BLaER1 treated with 17β-estradiol and CSF1 and Interleukin-3, amounts not matched to agents 10 nM and 100 nM (cell line): ENCODE measurements around the gene POLN.
A peak's percentile ranks its signal among the peaks of the same experiment; 100 is the strongest.

Source experiments
- H3K27ac ChIP-seq, 11 experiments: shearing (Covaris generic); formaldehyde crosslinking; 2 replicates each; pipeline ENCODE4 v1.8.1; 2022
- H3K27me3 ChIP-seq, 11 experiments: shearing (Covaris generic); formaldehyde crosslinking; 2 replicates each; pipeline ENCODE4 v1.8.1; 2022
- H3K36me3 ChIP-seq, 11 experiments: shearing (Covaris generic); formaldehyde crosslinking; 2 replicates each; pipeline ENCODE4 v1.8.1; 2022
- H3K4me1 ChIP-seq, 10 experiments: shearing (Covaris generic); formaldehyde crosslinking; 2 replicates each; pipeline ENCODE4 v1.8.1; 2022
- H3K4me2 ChIP-seq, 11 experiments: shearing (Covaris generic); formaldehyde crosslinking; 2 replicates each; pipeline ENCODE4 v1.8.1; 2022
- H3K4me3 ChIP-seq, 10 experiments: shearing (Covaris generic); formaldehyde crosslinking; 2 replicates each; pipeline ENCODE4 v1.8.1; 2022
- H3K9ac ChIP-seq, 11 experiments: shearing (Covaris generic); formaldehyde crosslinking; 2 replicates each; pipeline ENCODE4 v1.8.1; 2022
- H3K9me3 ChIP-seq, 11 experiments: shearing (Covaris generic); formaldehyde crosslinking; replicated peaks in 1 of 11; 2 replicates each; pipeline ENCODE4 v1.8.1; 2022
- H4K20me1 ChIP-seq, 11 experiments: shearing (Covaris generic); formaldehyde crosslinking; 2 replicates each; pipeline ENCODE4 v1.8.1; 2022
- Cebpa-rat ChIP-seq, 11 experiments: shearing (Covaris generic); IDR thresholded peaks; 2 replicates each; pipeline ENCODE4 v1.8.1; 2022

POLN gene

GRCh38 chr4:2286904-2287593 is 45.1 kb upstream of the POLN start:
- Histone ChIP-seq H3K4me2 (no peak overlapping the region), H3K36me3 (no peaks in the 10 kb centered on the region; a peak in 1 of 22 replicates), H3K27me3 (peaks cover 0 to 13% (median 0%) of the 10 kb centered on the region in 11 experiments; a peak in 4 of 22 replicates), H3K9ac (0 out of 22 replicates have a peak overlapping the region, but pooled peaks of 1 of the 11 experiments have one; percentile 2), H3K4me3 (no peak overlapping the region), H3K9me3 (no peaks in the 10 kb centered on the region), H3K4me1 (peaks cover 43 to 63% (median 56%) of the 10 kb centered on the region in 10 experiments), H3K27ac (no peak overlapping the region), H4K20me1 (peaks cover 0 to 20% (median 0%) of the 10 kb centered on the region in 11 experiments; a peak in 7 of 22 replicates)
- TF ChIP-seq Cebpa-rat (IDR thresholded peaks at IDR 0.05): no peak

DNA sequence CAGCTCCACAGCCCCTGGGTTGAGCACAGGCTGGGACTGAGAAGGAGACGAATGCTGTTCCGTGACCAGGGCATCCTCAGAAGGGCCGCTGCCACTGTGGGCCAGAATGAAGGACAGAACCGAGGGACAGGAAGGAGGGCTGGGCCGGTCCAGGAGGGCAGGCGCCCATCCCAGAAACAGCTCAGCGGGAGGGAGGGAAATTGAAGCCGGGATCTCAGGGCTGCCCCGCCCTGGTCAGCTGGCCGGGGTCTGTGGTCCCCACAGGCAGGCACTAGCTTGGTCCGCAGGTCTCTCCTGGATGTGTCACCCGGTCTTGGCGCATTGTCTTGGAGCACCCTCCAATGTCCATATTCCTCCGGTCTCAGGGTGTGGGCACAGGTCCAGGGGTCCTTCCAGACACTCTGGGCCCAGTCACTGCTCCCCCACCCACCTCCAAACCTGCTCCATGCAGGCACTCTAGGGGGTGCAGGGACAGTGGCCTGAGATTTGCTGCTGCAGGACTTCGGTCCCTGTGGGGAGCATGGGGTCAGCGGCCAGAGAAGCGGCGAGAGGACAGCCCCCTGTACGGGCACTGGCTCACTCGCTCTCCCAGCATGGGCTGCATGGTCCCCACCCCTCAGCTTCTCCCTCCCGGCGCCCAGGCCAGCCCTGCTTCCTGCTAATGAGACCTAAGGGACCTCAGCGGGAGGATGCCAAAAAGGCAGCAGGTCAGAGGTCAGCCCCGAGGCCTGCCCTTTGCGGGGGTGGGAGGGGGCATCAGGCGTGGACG is 43.9 kb upstream of the POLN start:
- H4K20me1 ChIP-seq: peaks cover 0 to 10% (median 0%) of the 10 kb centered on the region in 11 experiments; a peak in 6 of 22 replicates
- H3K4me2 ChIP-seq: peak overlapping the region; percentile 41 to 83 (median 71)
- TF ChIP-seq Cebpa-rat (IDR thresholded peaks at IDR 0.05): no peak
- H3K36me3 ChIP-seq: no peaks in the 10 kb centered on the region; a peak in 1 of 22 replicates
- H3K4me1 ChIP-seq: peaks cover 44 to 64% (median 58%) of the 10 kb centered on the region in 10 experiments
- peak overlapping the region in 4 of 11 experiments; percentile 20 to 52 (median 44); a peak in 5 of 22 replicates for H3K27ac ChIP-seq
- peak overlapping the region in 6 of 11 experiments; percentile 21 to 57 (median 30); a peak in 6 of 22 replicates for H3K9ac ChIP-seq
- peaks cover 0 to 12% (median 0%) of the 10 kb centered on the region in 11 experiments; a peak in 4 of 22 replicates for H3K27me3 ChIP-seq
- H3K4me3 ChIP-seq: no peak overlapping the region
- no peaks in the 10 kb centered on the region for H3K9me3 ChIP-seq

GRCh38 chr4:2284934-2285612 is 43.2 kb upstream of the POLN start:
- Histone ChIP-seq H3K4me3 (no peak overlapping the region), H3K4me1 (peaks cover 37 to 63% (median 56%) of the 10 kb centered on the region in 10 experiments), H3K9ac (peak overlapping the region in 6 of 11 experiments; percentile 21 to 57 (median 30); a peak in 7 of 22 replicates), H3K4me2 (peak overlapping the region; percentile 41 to 83 (median 71)), H3K9me3 (no peaks in the 10 kb centered on the region), H4K20me1 (peaks cover 0 to 3% (median 0%) of the 10 kb centered on the region in 11 experiments; a peak in 6 of 22 replicates), H3K27me3 (peaks cover 0 to 4% (median 0%) of the 10 kb centered on the region in 11 experiments; a peak in 3 of 22 replicates), H3K27ac (peak overlapping the region in 6 of 11 experiments; percentile 20 to 52 (median 38); a peak in 10 of 22 replicates), H3K36me3 (no peaks in the 10 kb centered on the region; a peak in 1 of 22 replicates)
- TF ChIP-seq Cebpa-rat (IDR thresholded peaks at IDR 0.05): no peak

- Histone ChIP-seq H3K36me3 (no peaks in the 10 kb centered on the region; a peak in 1 of 22 replicates), H3K27ac (peak overlapping the region in 3 of 11 experiments; percentile 27 to 52 (median 50); a peak in 5 of 22 replicates), H4K20me1 (no peaks in the 10 kb centered on the region; a peak in 3 of 22 replicates), H3K4me1 (peaks cover 33 to 63% (median 52%) of the 10 kb centered on the region in 10 experiments), H3K4me3 (no peak overlapping the region), H3K27me3 (no peaks in the 10 kb centered on the region), H3K4me2 (peak overlapping the region in 8 of 11 experiments; percentile 41 to 83 (median 74); a peak in 14 of 22 replicates), H3K9me3 (no peaks in the 10 kb centered on the region), H3K9ac (no peak overlapping the region)
- TF ChIP-seq Cebpa-rat (IDR thresholded peaks at IDR 0.05): no peak
These were observed 42.4 kb upstream of the POLN start for GRCh38 chr4:2284161-2284933.

DNA sequence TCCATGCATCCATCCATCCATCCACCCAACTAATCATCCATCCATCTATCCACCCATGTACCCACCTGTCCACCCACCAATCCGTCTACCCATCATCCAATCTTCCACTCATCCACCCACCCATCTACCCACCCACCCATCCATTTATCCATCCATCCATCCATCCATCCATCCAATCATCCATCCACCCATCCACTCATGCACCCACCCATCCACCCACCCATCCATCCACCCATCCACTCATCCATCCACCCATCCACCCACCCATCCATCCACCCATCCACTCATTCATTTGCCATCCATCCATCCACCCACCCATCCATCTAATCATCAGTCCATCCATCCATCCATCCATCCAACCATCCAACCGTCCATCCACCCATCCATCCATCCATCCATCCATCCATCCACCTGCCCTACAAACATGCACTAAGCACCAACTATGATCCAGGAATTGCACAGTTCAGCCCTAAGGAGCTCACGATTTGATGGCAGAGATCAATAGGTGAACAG is 41.3 kb upstream of the POLN start:
- Histone ChIP-seq H3K9ac (no peak overlapping the region), H4K20me1 (no peaks in the 10 kb centered on the region; a peak in 3 of 22 replicates), H3K36me3 (no peaks in the 10 kb centered on the region; a peak in 1 of 22 replicates), H3K4me1 (peaks cover 33 to 58% (median 51%) of the 10 kb centered on the region in 10 experiments), H3K9me3 (no peaks in the 10 kb centered on the region), H3K27ac (no peak overlapping the region), H3K27me3 (no peaks in the 10 kb centered on the region), H3K4me3 (no peak overlapping the region), H3K4me2 (no peak overlapping the region)
- TF ChIP-seq Cebpa-rat (IDR thresholded peaks at IDR 0.05): no peak

- Histone ChIP-seq H3K4me3 (peak overlapping the region in 1 of 10 experiments; percentile 27; a peak in 1 of 20 replicates), H3K27me3 (no peaks in the 10 kb centered on the region), H3K27ac (peak overlapping the region in 8 of 11 experiments; percentile 17 to 81 (median 56); a peak in 15 of 22 replicates), H4K20me1 (no peaks in the 10 kb centered on the region; a peak in 2 of 22 replicates), H3K9me3 (no peaks in the 10 kb centered on the region), H3K36me3 (no peaks in the 10 kb centered on the region), H3K4me2 (peak overlapping the region; percentile 54 to 88 (median 74)), H3K4me1 (peaks cover 33 to 58% (median 52%) of the 10 kb centered on the region in 10 experiments), H3K9ac (peak overlapping the region in 4 of 11 experiments; percentile 3 to 74 (median 54); a peak in 6 of 22 replicates)
- TF ChIP-seq Cebpa-rat (IDR thresholded peaks at IDR 0.05): peak in 1 of 11 experiments; percentile 77; a peak in 2 of 22 replicates
These were observed 39.8 kb upstream of the POLN start for GRCh38 chr4:2281575-2282343.
